H9 (cell line): ENCODE results near the gene TRPC4AP. TPM values are rescaled to one million over a fixed set of nuclear protein-coding genes. Genes with fewer than 3 reads are reported as not detected.

Experiments
- DNase-seq: peaks from one replicate; pipeline ENCODE4 v3.0.0-alpha.2; 2017
- H2AFZ ChIP-seq: one replicate; pipeline ENCODE4 v1.6.1; 2013; ENCODE audit warnings: mild to moderate bottlenecking, low read length, control low read depth, moderate library complexity
- H2AK5ac ChIP-seq: 2 replicates; pipeline ENCODE4 v1.6.1; 2013; ENCODE audit warnings: low read length, control low read depth, mixed read lengths; ENCODE audit not compliant: insufficient read length
- H2BK120ac ChIP-seq: one replicate; pipeline ENCODE4 v1.6.1; 2013; ENCODE audit warnings: low read depth, mild to moderate bottlenecking, low read length, control low read depth, inconsistent platforms; ENCODE audit not compliant: poor library complexity, severe bottlenecking
- H2BK12ac ChIP-seq: 2 replicates; pipeline ENCODE4 v1.6.1; 2013; ENCODE audit warnings: low read length, control low read depth, mixed read lengths, low read depth; ENCODE audit not compliant: insufficient read length
- H2BK15ac ChIP-seq: 2 replicates; pipeline ENCODE4 v1.6.1; 2013; ENCODE audit warnings: low read depth, low read length, control low read depth
- H2BK20ac ChIP-seq: one replicate; pipeline ENCODE4 v1.6.1; 2013; ENCODE audit warnings: low read depth, mild to moderate bottlenecking, low read length, control low read depth, inconsistent platforms; ENCODE audit not compliant: poor library complexity, severe bottlenecking
- H2BK5ac ChIP-seq: 2 replicates; pipeline ENCODE4 v1.6.1; 2013; ENCODE audit warnings: low read length, control low read depth, mixed read lengths; ENCODE audit not compliant: insufficient read length
- H3K14ac ChIP-seq: 2 replicates; pipeline ENCODE4 v1.6.1; 2013; ENCODE audit warnings: low read length, control low read depth; ENCODE audit not compliant: insufficient read depth
- H3K18ac ChIP-seq: 2 replicates; pipeline ENCODE4 v1.6.1; 2013; ENCODE audit warnings: low read depth, mild to moderate bottlenecking, mixed read lengths, low read length, control low read depth; ENCODE audit not compliant: insufficient read length
- H3K23ac ChIP-seq: 2 replicates; pipeline ENCODE4 v1.6.1; 2013; ENCODE audit warnings: low read length, control low read depth, mixed read lengths, low read depth; ENCODE audit not compliant: insufficient read length
- H3K23me2 ChIP-seq: 2 replicates; pipeline ENCODE4 v1.6.1; 2013; ENCODE audit warnings: low read depth, mild to moderate bottlenecking, mixed read lengths, low read length, control low read depth; ENCODE audit not compliant: insufficient read length, poor library complexity, severe bottlenecking
- H3K27ac ChIP-seq: 2 replicates; pipeline ENCODE4 v1.5.1; 2013; ENCODE audit warnings: low read length, control low read depth, mixed read lengths, low read depth; ENCODE audit not compliant: insufficient read length
- H3K27me3 ChIP-seq: 2 replicates; pipeline ENCODE4 v1.6.1; 2013; ENCODE audit warnings: low read length, control low read depth, inconsistent platforms; ENCODE audit not compliant: insufficient read depth
- H3K4ac ChIP-seq: 2 replicates; pipeline ENCODE4 v1.6.1; 2013; ENCODE audit warnings: low read depth, mild to moderate bottlenecking, control low read depth, inconsistent platforms, low read length, moderate library complexity
- H3K4me1 ChIP-seq: 2 replicates; pipeline ENCODE4 v1.6.1; 2013; ENCODE audit warnings: low read length, control low read depth, inconsistent platforms; ENCODE audit not compliant: insufficient read depth
- H3K4me2 ChIP-seq: 2 replicates; pipeline ENCODE4 v1.6.1; 2013; ENCODE audit warnings: low read length, control low read depth, mixed read lengths; ENCODE audit not compliant: insufficient read length, insufficient read depth
- H3K56ac ChIP-seq: 2 replicates; pipeline ENCODE4 v1.6.1; 2013; ENCODE audit warnings: low read depth, mild to moderate bottlenecking, mixed read lengths, low read length, control low read depth; ENCODE audit not compliant: insufficient read length
- H3K79me1 ChIP-seq: 2 replicates; pipeline ENCODE4 v1.6.1; 2013; ENCODE audit warnings: low read depth, mild to moderate bottlenecking, moderate library complexity, low read length, control low read depth, inconsistent platforms; ENCODE audit not compliant: insufficient read depth, poor library complexity, severe bottlenecking
- H3K79me2 ChIP-seq: 2 replicates; pipeline ENCODE4 v1.6.1; 2013; ENCODE audit warnings: low read length, control low read depth, inconsistent platforms; ENCODE audit not compliant: insufficient read depth
- H3K9ac ChIP-seq: 2 replicates; pipeline ENCODE4 v1.6.1; 2013; ENCODE audit warnings: low read length, control low read depth, mixed read lengths; ENCODE audit not compliant: insufficient read length; ENCODE audit errors: extremely low read depth
- H3K9me3 ChIP-seq: one replicate; pipeline ENCODE4 v1.6.1; 2013; ENCODE audit warnings: low read depth, low read length, inconsistent platforms; ENCODE audit not compliant: control insufficient read depth
- H3T11ph ChIP-seq: one replicate; pipeline ENCODE4 v1.6.1; 2013; ENCODE audit warnings: mild to moderate bottlenecking, low read length, control low read depth, inconsistent platforms
- H4K20me1 ChIP-seq: one replicate; pipeline ENCODE4 v1.6.1; 2013; ENCODE audit not compliant: control insufficient read depth, insufficient read length, insufficient read depth
- H4K5ac ChIP-seq: 2 replicates; pipeline ENCODE4 v1.6.1; 2013; ENCODE audit warnings: low read depth, mild to moderate bottlenecking, mixed read lengths, low read length, control low read depth; ENCODE audit not compliant: insufficient read length
- H4K8ac ChIP-seq: replicated peaks from 2 replicates; pipeline ENCODE4 v1.6.1; 2013; ENCODE audit warnings: low read length, control low read depth, mixed read lengths, low read depth; ENCODE audit not compliant: insufficient read length
- H4K91ac ChIP-seq: 2 replicates; pipeline ENCODE4 v1.6.1; 2013; ENCODE audit warnings: low read depth, mild to moderate bottlenecking, moderate library complexity, mixed read lengths, low read length, control low read depth; ENCODE audit not compliant: insufficient read length
- H3K27ac Mint-ChIP-seq, 3 experiments: 2 replicates in 2 of 3; 3 replicates in 1 of 3; pipeline ENCODE4 v1.8.0; 2020 to 2021; ENCODE audit warnings: mixed read lengths in 3 of 3, mild to moderate bottlenecking in 1 of 3, moderate library complexity in 1 of 3
- H3K27me3 Mint-ChIP-seq: 2 replicates; pipeline ENCODE4 v1.8.0; 2021; ENCODE audit warnings: low read depth, mild to moderate bottlenecking, moderate library complexity, mixed read lengths
- H3K36me3 Mint-ChIP-seq, 3 experiments: 2 replicates in 2 of 3; 3 replicates in 1 of 3; pipeline ENCODE4 v1.8.0; 2020 to 2021; ENCODE audit warnings: low read depth in 3 of 3, mixed read lengths in 3 of 3; ENCODE audit not compliant: insufficient read depth in 1 of 3
- H3K4me1 Mint-ChIP-seq, 2 experiments: 2 replicates each; pipeline ENCODE4 v1.8.0; 2020; ENCODE audit warnings: mixed read lengths in 2 of 2
- H3K4me3 Mint-ChIP-seq, 2 experiments: 2 replicates in 1 of 2; 3 replicates in 1 of 2; pipeline ENCODE4 v1.8.0; 2020 to 2021; ENCODE audit warnings: mild to moderate bottlenecking in 2 of 2, mixed read lengths in 2 of 2, moderate library complexity in 1 of 2
- H3K9me3 Mint-ChIP-seq, 2 experiments: 2 replicates in 1 of 2; 3 replicates in 1 of 2; pipeline ENCODE4 v1.8.0; 2020; ENCODE audit warnings: mild to moderate bottlenecking in 2 of 2, mixed read lengths in 2 of 2, moderate library complexity in 1 of 2
- WGBS: extraction: QIAGEN DNeasy Blood & Tissue Kit; methylation state at CpG from one replicate; pipeline ENCODE4 v1.1.7; 2013; ENCODE audit warnings: missing lambda C conversion rate, low lambda C conversion rate, mixed read lengths; ENCODE audit not compliant: insufficient read length; ENCODE audit errors: extremely low coverage; 5-methylcytosine and 5-hydroxymethylcytosine counted together
- total RNA-seq: library from RNA; stranded (reverse); gene quantifications from 2 replicates; pipeline ENCODE4 v1.2.1, GENCODE V29; 2021
- TF ChIP-seq, protein P1 (sequence below): fragments of 200-600 bp; sonication (generic); conservative IDR thresholded peaks from 3 replicates; pipeline ENCODE4 v1.8.0; 2021; ENCODE audit warnings: antibody characterized with exemption, mild to moderate bottlenecking

TRPC4AP gene
- total RNA-seq, 1 experiment from 2014 or later = 93.9 TPM

DNA sequence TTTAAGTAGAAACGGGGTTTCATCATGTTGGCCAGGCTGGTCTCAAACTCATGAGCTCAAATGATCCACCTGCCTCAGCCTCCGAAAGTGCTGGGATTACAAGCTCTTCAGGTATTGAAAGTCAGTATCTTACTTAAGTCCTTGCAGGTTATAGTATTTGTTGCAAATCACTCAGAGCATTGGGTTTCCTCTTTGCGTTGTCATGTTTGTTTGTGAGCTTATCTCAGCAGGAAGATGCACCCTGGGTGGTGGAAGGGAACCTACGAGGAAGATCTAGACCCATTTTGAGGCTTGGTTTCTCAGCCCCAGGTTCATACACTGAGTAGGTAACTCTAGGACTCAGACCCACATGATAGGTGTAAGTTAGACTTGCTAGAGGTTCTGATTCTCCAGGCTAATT, 118.4 kb downstream of the TRPC4AP start:
- Histone ChIP-seq H2AK5ac (no peak overlapping the region), H2BK15ac (no peak overlapping the region), H4K91ac (no peak overlapping the region), H3K4ac (no peak overlapping the region), H3K4me2 (no peak overlapping the region), H2BK120ac (no peak overlapping the region), H2BK20ac (no peak overlapping the region), H2BK5ac (no peak overlapping the region), H4K8ac (no peak overlapping the region), H3K9me3 (no peaks in the 10 kb centered on the region), H3K4me1 (peaks cover 5% of the 10 kb centered on the region; the same call in 1 of the 2 replicates), H3K18ac (no peak overlapping the region), H3K79me1 (no peaks in the 10 kb centered on the region), H2BK12ac (no peak overlapping the region), H3K14ac (no peak overlapping the region), H2AFZ (no peak overlapping the region), H4K5ac (no peak overlapping the region), H3K27ac (no peak overlapping the region), H3K79me2 (no peaks in the 10 kb centered on the region), H3K23me2 (no peaks in the 10 kb centered on the region), H3K9ac (no peak overlapping the region), H3K23ac (no peak overlapping the region), H4K20me1 (no peaks in the 10 kb centered on the region), H3K27me3 (no peaks in the 10 kb centered on the region), H3K56ac (no peak overlapping the region), H3T11ph (no peak overlapping the region)
- Mint-ChIP-seq H3K4me3 (no peak overlapping the region), H3K4me1 (peaks cover 25 to 27% of the 10 kb centered on the region in 2 experiments), H3K27ac (no peak overlapping the region), H3K27me3 (peaks cover 66% of the 10 kb centered on the region), H3K9me3 (peaks cover 0 to 2% of the 10 kb centered on the region in 2 experiments; a peak in 1 of 5 replicates), H3K36me3 (no peaks in the 10 kb centered on the region)
- no peak for DNase-seq
- TF ChIP-seq, protein P1, sequence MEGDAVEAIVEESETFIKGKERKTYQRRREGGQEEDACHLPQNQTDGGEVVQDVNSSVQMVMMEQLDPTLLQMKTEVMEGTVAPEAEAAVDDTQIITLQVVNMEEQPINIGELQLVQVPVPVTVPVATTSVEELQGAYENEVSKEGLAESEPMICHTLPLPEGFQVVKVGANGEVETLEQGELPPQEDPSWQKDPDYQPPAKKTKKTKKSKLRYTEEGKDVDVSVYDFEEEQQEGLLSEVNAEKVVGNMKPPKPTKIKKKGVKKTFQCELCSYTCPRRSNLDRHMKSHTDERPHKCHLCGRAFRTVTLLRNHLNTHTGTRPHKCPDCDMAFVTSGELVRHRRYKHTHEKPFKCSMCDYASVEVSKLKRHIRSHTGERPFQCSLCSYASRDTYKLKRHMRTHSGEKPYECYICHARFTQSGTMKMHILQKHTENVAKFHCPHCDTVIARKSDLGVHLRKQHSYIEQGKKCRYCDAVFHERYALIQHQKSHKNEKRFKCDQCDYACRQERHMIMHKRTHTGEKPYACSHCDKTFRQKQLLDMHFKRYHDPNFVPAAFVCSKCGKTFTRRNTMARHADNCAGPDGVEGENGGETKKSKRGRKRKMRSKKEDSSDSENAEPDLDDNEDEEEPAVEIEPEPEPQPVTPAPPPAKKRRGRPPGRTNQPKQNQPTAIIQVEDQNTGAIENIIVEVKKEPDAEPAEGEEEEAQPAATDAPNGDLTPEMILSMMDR = no peak
- WGBS = no CpG with 5 or more reads among the region's 4 CpGs
